GM12874 (cell line): ENCODE results near the gene NAT14.

Source experiments
- TF ChIP-seq, protein P1 (sequence below): IDR thresholded peaks from 2 replicates; pipeline ENCODE4 v1.5.1; 2011; ENCODE audit warnings: low read depth, mild to moderate bottlenecking, control low read depth, low read length, moderate library complexity; ENCODE audit not compliant: insufficient read depth

NAT14 gene

DNA sequence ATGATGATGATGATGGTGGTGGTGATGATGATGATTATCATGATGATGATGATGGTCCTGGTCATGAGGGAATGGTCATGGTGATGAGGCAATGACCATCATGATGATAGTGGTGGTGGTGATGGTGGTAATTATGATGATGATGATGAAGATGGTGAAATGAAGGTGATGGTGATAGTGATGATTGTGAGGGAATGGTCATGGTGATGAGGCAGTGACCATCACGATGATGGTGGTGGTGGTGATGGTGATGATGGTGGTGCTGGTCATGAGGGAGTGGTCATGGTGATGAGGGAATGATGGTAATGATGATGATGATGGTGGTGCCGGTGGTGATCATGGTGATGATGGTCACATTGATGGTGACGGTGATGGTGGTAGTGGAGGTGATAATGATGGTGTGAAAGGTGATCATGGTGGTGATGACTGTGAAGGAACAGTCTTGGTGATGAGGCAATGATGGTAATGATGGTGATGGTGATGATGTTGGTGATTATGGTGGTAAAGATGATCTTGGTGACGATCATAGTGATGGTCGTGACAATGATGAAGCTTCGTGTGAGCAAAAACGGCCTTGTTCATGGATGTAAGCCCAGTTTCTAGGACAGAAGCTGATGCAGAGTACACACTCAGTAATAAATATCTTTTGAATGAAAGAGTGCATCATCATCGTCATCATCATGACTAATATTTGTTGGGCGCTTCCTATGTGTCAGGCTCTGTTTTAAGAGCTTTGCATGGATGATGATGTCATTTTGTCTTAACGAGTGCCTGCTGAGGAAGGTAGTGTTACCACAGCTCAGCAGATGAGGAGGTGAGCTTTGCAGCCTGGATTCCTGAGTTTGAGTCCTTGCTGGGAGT, 34.7 kb downstream of the NAT14 start:
- TF ChIP-seq, protein P1, sequence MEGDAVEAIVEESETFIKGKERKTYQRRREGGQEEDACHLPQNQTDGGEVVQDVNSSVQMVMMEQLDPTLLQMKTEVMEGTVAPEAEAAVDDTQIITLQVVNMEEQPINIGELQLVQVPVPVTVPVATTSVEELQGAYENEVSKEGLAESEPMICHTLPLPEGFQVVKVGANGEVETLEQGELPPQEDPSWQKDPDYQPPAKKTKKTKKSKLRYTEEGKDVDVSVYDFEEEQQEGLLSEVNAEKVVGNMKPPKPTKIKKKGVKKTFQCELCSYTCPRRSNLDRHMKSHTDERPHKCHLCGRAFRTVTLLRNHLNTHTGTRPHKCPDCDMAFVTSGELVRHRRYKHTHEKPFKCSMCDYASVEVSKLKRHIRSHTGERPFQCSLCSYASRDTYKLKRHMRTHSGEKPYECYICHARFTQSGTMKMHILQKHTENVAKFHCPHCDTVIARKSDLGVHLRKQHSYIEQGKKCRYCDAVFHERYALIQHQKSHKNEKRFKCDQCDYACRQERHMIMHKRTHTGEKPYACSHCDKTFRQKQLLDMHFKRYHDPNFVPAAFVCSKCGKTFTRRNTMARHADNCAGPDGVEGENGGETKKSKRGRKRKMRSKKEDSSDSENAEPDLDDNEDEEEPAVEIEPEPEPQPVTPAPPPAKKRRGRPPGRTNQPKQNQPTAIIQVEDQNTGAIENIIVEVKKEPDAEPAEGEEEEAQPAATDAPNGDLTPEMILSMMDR: no peak

DNA sequence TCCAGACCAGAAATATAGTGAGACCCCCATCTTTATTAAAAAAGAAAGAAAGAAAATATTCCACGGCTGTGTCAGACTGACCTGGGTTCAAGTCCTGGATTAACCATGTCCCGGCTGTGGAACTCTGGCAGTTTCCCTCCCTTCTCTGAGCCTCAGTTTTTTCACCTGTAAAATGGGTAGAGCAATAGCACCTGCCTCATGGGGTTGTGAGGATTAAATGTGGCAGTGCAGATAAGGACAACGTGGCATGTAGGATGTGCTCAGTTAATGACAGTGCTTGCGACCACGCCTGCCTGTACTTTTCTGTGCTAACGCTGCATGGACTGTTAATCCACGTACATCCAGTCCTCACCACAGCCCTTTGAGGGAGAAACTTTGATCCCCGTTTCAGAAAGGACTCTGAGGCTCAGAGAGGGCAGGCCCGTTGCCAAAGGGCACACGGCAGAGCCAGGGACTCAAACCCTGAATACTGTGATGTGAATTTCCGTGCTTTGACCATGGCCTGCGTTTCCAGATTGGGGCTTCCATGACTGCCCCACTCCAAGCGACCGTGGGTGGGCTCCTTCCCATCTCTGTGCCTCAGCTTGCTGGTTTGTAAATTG, 35.8 kb downstream of the NAT14 start:
- TF ChIP-seq, protein P1: no peak

DNA sequence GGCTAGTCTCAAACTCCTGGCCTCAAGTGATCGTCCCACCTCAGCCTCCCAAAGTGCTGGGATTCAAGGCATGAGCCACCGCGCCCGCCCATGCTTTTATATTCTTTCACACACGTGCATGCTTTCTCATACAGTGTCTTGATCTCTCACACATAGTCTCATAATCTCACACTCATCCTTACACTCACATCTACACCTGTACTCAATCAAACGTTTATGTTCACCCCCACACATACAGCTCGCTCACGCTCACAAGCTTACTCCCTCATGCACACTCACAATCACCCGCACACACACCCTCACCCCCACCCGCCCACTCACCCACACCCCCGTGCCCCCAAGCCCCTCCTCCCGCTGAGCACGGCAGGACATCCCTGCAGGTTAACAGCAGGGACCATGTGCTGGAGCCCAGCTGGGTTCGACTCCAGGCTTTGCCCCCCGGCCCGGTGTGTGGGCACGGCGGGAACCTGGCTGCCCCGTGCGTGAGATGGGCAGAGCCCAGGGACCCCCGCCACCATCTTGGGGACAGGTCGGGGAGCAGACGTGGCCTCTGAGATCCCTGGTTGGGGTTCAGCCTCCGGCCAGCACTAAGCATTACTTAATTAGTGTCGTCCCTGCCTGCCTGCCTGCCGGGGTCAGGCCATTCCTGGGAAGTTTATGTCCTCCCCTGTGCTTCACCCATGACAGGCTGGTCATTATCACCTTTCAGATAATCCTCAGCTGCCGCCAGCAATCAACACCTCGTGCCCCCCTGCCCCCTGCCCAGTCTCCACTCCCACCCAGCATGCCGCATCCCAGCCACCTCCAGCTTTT, 40.5 kb downstream of the NAT14 start:
- TF ChIP-seq, protein P1: no peak

DNA sequence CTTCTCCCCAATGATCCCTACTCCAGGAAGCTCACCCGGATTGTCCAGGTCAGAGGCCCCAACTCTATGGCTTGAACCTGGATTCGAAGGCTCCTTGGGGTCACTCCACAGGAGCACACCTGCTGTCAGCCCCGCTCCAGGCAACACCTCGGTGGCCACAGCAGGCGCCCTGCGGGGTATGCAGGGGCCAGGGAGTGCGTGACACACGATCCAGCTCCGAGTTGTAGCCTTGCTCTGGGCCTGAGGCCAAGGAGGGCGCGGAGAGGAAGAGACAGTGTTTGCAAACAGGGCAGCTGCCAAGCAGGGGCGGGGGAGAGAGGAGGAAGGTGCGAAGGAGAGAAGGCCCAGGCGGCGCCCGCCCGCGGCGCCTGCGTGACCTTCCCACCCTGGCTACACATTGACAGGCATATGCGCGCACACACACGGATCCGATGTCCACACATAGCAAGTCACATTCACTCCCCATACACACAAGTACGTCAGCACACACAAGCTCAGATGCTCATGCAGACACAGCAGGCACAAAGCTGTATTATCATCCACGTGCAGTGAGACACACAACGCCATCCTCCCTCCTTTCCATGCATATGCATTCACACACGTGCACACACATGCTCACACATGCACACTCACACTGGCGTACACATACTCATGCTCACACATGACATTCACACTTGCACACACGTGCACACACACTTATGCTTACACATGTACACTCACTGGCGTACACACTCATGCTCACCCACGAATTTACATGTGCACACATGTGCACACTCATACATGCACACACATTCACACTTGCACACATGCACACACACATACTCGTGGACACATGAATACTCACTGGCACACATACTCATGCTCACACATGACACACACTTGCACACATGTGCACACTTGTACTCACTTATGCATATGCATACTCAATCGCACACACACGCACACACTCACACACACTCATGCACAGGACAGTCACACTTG, 41.5 kb downstream of the NAT14 start:
- TF ChIP-seq, protein P1: no peak

DNA sequence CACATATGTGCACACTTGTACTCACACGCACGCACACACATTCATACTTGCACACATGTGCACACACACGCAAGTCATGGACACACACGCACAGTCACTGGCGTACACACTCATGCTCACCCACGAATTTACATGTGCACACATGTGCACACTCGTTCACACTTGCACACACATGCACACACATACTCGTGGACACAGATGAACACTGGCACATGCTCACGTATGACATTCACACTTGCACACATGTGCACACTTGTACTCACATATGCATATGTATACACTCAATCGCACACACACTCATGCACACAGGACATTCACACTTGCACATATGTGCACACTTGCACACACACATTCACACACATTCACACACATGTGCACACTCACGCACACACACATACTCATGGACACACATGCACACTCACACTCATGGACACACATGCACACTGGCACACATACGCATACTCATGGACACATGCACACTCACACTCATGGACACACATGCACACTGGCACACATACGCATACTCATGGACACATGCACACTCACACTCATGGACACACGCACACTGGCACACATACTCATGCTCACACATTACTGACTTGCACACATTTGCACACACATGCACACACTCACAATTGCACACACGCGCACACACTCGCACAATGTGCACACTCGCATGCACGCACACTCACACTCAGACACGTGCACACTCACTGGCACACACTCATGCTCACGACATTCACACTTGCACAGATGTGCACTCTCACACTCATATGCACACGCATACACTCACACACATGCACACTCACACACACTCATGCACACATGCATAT, 42.4 kb downstream of the NAT14 start:
- TF ChIP-seq, protein P1: no peak

DNA sequence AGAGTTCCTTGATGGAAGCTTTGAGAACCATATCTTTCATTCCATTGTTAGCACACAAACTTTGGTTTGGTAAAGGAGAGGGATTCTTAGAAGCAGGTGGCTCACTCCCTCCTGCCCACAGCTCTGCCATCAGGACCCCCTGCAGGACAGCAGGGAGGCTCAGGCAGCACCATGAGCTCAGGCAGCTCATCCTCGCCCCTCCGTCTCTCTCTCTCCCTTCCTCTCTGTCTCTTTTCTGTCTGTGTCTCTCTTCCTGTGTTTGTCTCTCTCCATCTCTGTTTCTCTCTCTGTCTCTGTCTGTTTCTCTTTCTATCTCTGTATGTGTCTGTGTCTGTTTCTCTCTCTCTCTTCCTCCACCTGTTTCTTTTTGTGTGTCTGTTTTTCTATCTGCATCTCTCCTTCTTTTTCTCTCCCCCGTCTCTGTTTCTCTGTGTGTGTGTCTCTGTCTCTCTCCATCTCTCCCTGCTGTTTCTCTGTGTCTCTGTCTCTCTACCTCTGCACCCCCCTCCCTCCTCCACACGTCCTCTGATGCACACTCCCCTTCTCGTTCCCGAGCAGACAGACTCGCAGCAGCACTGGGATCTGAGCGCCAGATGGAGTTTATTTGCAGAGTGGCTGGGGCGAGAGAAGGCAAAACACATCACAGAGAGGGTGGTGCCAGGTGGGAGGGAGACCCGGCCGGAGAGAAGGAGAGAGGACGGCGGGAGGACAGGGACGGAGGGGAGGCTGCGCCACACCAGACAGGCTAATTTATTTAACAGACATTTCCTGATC, 43.2 kb downstream of the NAT14 start:
- TF ChIP-seq, protein P1: no peak
